C4-2B (cell line): ENCODE measurements around the gene LPP.

Experiments used
- CTCF ChIP-seq: fragments of 450-650 bp; conservative IDR thresholded peaks from 2 replicates; pipeline ENCODE4 v1.5.1; 2017; ENCODE audit warnings: mild to moderate bottlenecking
- ZFX ChIP-seq: fragments of 450-650 bp; IDR thresholded peaks from 2 replicates; pipeline ENCODE4 v1.6.1; 2017

DNA sequence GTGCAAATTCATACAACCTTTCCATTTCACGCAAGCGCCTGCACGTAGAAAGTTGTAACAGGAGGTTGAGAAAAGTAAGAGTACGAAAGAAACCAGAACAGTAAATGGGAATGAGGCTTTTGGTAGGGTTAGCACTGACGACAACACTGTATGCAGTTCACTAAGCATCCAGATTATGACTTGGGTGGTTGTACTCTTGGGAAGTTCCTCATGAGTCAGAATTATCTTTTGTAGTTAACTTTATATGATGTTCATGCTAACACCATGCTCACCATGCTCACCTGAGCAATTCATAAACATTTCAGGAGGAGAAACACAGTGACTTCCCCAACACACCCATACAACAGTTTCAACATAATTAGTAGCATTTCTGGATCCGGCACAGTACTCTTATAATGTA is 3.0 kb upstream of the LPP start:
- no peak for TF ChIP-seq CTCF
- TF ChIP-seq ZFX, result no peak
